Mesenteric fat pad (tissue), 1 donor: ENCODE measurements around the gene DCTD. TPM values are rescaled to one million over a fixed set of nuclear protein-coding genes. Genes with fewer than 3 reads are reported as not detected.

Source experiments
- DNase-seq: peaks from one replicate; pipeline ENCODE4 v3.0.0-alpha.2; 2020; ENCODE audit warnings: low spot score
- long read RNA-seq: library from polyadenylated mRNA; unstranded; transcript quantifications from one replicate; pipeline ENCODE4 v2.0.0, GENCODE V29; 2020
- total RNA-seq: library from RNA; stranded (reverse); fragmentation: NEBNext Ultra II Directional; extraction: Animal tissue kit (Norgen Biotek cat#: 25700); gene quantifications from one replicate; pipeline ENCODE4 v1.2.1, GENCODE V29; 2021
- donor health status: DM: yes; HTN: yes; CAD: no.

Gene DCTD
- total RNA-seq: 107 TPM
- long read RNA-seq, transcript DCTD-213 (7 exons, 794 nt): minor isoform, 14 of 285 reads
- long read RNA-seq, transcript DCTD-201 (6 exons, 1,931 nt): major isoform, 145 of 285 reads
- long read RNA-seq, transcript DCTD-203 (5 exons, 1,829 nt): minor isoform, 5 of 285 reads
- long read RNA-seq, transcript DCTD-202 (6 exons, 1,972 nt): minor isoform, 85 of 285 reads
- long read RNA-seq, partial matches to known transcripts: 12 of 285 reads
- long read RNA-seq, other reads (novel, unspliced or antisense): 24 of 285 reads

GRCh38 chr4:182917182-182918043, at the start of gene DCTD:
Gene DCTD (minus strand): TSS chr4:182917386. CDS start chr4:182915568, 1,818 bp downstream.
- DNase-seq: peak; percentile 92

GRCh38 chr4:182960746-182961145, 43.6 kb upstream of the DCTD start:
- no peak for DNase-seq

GRCh38 chr4:182960228-182960627, 43.0 kb upstream of the DCTD start:
- DNase-seq: no peak

- no peak for DNase-seq
Measured at GRCh38 chr4:182955411-182955810, 38.2 kb upstream of the DCTD start.

- no peak for DNase-seq
Measured at GRCh38 chr4:182944484-182945213, 27.5 kb upstream of the DCTD start.

GRCh38 chr4:182939680-182940079, 22.5 kb upstream of the DCTD start:
- no peak for DNase-seq

- no peak for DNase-seq
Measured at GRCh38 chr4:182938205-182938645, 21.0 kb upstream of the DCTD start.

GRCh38 chr4:182937268-182938204, 20.4 kb upstream of the DCTD start:
- DNase-seq: no peak

- DNase-seq: no peak
Measured at GRCh38 chr4:182932651-182933050, 15.5 kb upstream of the DCTD start.

- DNase-seq: no peak
Measured at GRCh38 chr4:182931691-182932345, 14.6 kb upstream of the DCTD start.

GRCh38 chr4:182930889-182931288, 13.7 kb upstream of the DCTD start:
- no peak for DNase-seq

- no peak for DNase-seq
Measured at GRCh38 chr4:182929296-182929695, 12.1 kb upstream of the DCTD start.

GRCh38 chr4:182928061-182928460, 10.9 kb upstream of the DCTD start:
- DNase-seq: no peak

- no peak for DNase-seq
Measured at GRCh38 chr4:182927505-182927904, 10.3 kb upstream of the DCTD start.

GRCh38 chr4:182925855-182926254, 8.7 kb upstream of the DCTD start:
- no peak for DNase-seq

GRCh38 chr4:182925298-182925757, 8.1 kb upstream of the DCTD start:
- DNase-seq: no peak

GRCh38 chr4:182924497-182924896, 7.3 kb upstream of the DCTD start:
- DNase-seq: no peak

GRCh38 chr4:182923796-182924340, 6.7 kb upstream of the DCTD start:
- DNase-seq: no peak

GRCh38 chr4:182923366-182923765, 6.2 kb upstream of the DCTD start:
- no peak for DNase-seq
